Loucy (cell line): Measurements from ENCODE around the gene RIN3.

Experiments used
- EZH2phosphoT487 ChIP-seq: fragments of 200-600 bp; IDR thresholded peaks from 2 replicates; pipeline ENCODE4 v1.6.1; 2018; ENCODE audit warnings: antibody characterized with exemption, mild to moderate bottlenecking, moderate library complexity, borderline replicate concordance
- TF ChIP-seq, protein P1 (sequence below): fragments of 200-600 bp; sonication (generic); conservative IDR thresholded peaks from 2 replicates; pipeline ENCODE4 v1.5.1; 2014; ENCODE audit warnings: mild to moderate bottlenecking, antibody characterized with exemption, low read length

DNA sequence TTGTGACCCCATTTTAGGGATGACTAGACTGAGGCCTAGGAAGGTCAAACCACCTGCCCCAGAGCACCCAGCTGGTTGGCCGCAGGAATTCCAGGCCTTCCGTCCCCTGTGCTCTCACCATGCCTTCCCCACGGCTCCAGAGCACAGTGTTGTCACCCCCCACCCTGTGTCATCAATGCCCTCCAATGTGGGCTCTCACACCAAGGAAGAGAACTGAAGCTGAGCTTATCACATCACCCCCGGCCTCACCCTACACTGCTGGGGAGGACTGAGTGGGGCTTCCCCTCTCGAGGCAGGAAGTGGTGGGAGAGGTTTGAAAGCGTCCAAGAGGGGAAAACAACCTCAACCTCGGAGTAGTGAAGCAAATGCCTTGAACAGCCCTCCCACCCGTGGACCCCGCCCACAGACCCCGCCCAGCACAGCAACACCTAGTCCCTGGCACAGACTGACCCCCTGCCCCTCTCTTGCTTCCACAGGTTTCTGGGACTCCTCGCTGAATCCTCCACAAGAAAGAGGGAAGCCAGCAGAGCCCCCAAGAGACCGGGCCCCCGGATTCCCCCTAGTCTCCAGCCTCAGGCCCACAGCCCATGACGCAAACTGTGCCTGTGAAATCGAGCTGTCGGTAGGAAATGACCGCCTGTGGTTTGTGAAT lies 137.7 kb downstream of the RIN3 start:
- TF ChIP-seq, protein P1, sequence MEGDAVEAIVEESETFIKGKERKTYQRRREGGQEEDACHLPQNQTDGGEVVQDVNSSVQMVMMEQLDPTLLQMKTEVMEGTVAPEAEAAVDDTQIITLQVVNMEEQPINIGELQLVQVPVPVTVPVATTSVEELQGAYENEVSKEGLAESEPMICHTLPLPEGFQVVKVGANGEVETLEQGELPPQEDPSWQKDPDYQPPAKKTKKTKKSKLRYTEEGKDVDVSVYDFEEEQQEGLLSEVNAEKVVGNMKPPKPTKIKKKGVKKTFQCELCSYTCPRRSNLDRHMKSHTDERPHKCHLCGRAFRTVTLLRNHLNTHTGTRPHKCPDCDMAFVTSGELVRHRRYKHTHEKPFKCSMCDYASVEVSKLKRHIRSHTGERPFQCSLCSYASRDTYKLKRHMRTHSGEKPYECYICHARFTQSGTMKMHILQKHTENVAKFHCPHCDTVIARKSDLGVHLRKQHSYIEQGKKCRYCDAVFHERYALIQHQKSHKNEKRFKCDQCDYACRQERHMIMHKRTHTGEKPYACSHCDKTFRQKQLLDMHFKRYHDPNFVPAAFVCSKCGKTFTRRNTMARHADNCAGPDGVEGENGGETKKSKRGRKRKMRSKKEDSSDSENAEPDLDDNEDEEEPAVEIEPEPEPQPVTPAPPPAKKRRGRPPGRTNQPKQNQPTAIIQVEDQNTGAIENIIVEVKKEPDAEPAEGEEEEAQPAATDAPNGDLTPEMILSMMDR, result no peak
- no peak for TF ChIP-seq EZH2phosphoT487
